ENCODE data around the gene STRN. TPM values are rescaled to one million over a fixed set of nuclear protein-coding genes. Genes with fewer than 3 reads are reported as not detected.
A peak's percentile ranks its signal among the peaks of the same experiment; 100 is the strongest.
"Not testable (repeated sequence)": the region's sequence is repeated elsewhere in the genome, so short reads cannot be mapped to it uniquely, and the experiment has no call there.

The STRN gene
- total RNA-seq, 2 donors from 2014 or later: 33.8 to 35.3 TPM

GRCh38 chr2:36858551-36859365, 107.6 kb downstream of the STRN start:
- intact Hi-C loops (cut with DNase I): no loop called here
- no peak for DNase-seq
- no peak for ATAC-seq

- intact Hi-C loops (cut with DNase I): no loop called here
- DNase-seq (no peak), ATAC-seq (no peak)
Measured at GRCh38 chr2:36857713-36858112, 108.6 kb downstream of the STRN start.

GRCh38 chr2:36855429-36855828, 110.9 kb downstream of the STRN start:
- ATAC-seq (no peak), DNase-seq (no peak)
- intact Hi-C loops (cut with DNase I): no loop called here

GRCh38 chr2:36854241-36854640, 112.1 kb downstream of the STRN start:
- no peak for ATAC-seq
- intact Hi-C loops (cut with DNase I): no loop called here
- DNase-seq: no peak

- ATAC-seq: no peak
- no peak for DNase-seq
- intact Hi-C loops (cut with DNase I): no loop called here
Measured at GRCh38 chr2:36849265-36849664, 117.1 kb downstream of the STRN start.

GRCh38 chr2:36843838-36844237, 122.5 kb downstream of the STRN start:
- ATAC-seq (no peak), DNase-seq (no peak)
- intact Hi-C loops (cut with DNase I): no loop called here

GRCh38 chr2:36839976-36840617, 126.2 kb downstream of the STRN start:
- DNase-seq: no peak
- no peak for ATAC-seq
- intact Hi-C loops (cut with DNase I): no loop called here

GRCh38 chr2:36834731-36835524, 131.4 kb downstream of the STRN start:
- intact Hi-C loops (cut with DNase I): no loop called here

GRCh38 chr2:36834203-36834602, 132.1 kb downstream of the STRN start:
- DNase-seq: no peak
- intact Hi-C loops (cut with DNase I): no loop called here
- ATAC-seq: no peak

More at GRCh38 chr2:36834731-36835524, 131.4 kb downstream of the STRN start:
- no peak for DNase-seq
- ATAC-seq: no peak

GRCh38 chr2:36831185-36831584, 135.2 kb downstream of the STRN start:
- ATAC-seq (no peak), DNase-seq (no peak)

GRCh38 chr2:36824683-36825082, 141.7 kb downstream of the STRN start:
- DNase-seq; ATAC-seq; intact Hi-C loops (cut with DNase I): not testable (repeated sequence)

More at GRCh38 chr2:36831185-36831584, 135.2 kb downstream of the STRN start:
- intact Hi-C loops (cut with DNase I): no loop called here

- no peak for ATAC-seq
- no peak for DNase-seq
- intact Hi-C loops (cut with DNase I): no loop called here
Measured at GRCh38 chr2:36824273-36824672, 142.1 kb downstream of the STRN start.

- DNase-seq (no peak), ATAC-seq (no peak)
- intact Hi-C loops (cut with DNase I): no loop called here
Measured at GRCh38 chr2:36823862-36824261, 142.5 kb downstream of the STRN start.

GRCh38 chr2:36820942-36821605, 145.3 kb downstream of the STRN start:
- intact Hi-C loops (cut with DNase I): no loop called here
- DNase-seq: no peak
- ATAC-seq: peak in 1 of 2 donors; percentile 41

GRCh38 chr2:36819095-36819711, 147.1 kb downstream of the STRN start:
- intact Hi-C loops (cut with DNase I): no loop called here
- DNase-seq (no peak), ATAC-seq (no peak)

GRCh38 chr2:36818542-36818941, 147.8 kb downstream of the STRN start:
- DNase-seq: no peak
- ATAC-seq: no peak
- intact Hi-C loops (cut with DNase I): no loop called here

GRCh38 chr2:36812196-36812595, 154.1 kb downstream of the STRN start:
- DNase-seq (no peak), ATAC-seq (no peak)
- intact Hi-C loops (cut with DNase I): no loop called here

- intact Hi-C loops (cut with DNase I): no loop called here
- no peak for DNase-seq
- ATAC-seq: no peak
Measured at GRCh38 chr2:36811071-36811470, 155.3 kb downstream of the STRN start.

- ATAC-seq (no peak), DNase-seq (no peak)
- intact Hi-C loops (cut with DNase I): no loop called here
Measured at GRCh38 chr2:36809069-36809445, 157.3 kb downstream of the STRN start.
